NB4 (cell line): ENCODE data around the gene P2RX2.

Source experiments
- DNase-seq: peaks from one replicate; pipeline ENCODE4 v3.0.0; 2010; ENCODE audit warnings: low read depth
- H3K4me3 ChIP-seq: one replicate; pipeline ENCODE4 v1.5.1; 2011; ENCODE audit warnings: mild to moderate bottlenecking, low read depth, low read length, moderate library complexity
- CTCF ChIP-seq: IDR thresholded peaks from one replicate; pipeline ENCODE4 v1.5.1; 2012; ENCODE audit warnings: low read depth, low read length
- MAX ChIP-seq: IDR thresholded peaks from 2 replicates; pipeline ENCODE4 v1.6.1; 2011; ENCODE audit warnings: low read depth, low read length
- MYC ChIP-seq: IDR thresholded peaks from 2 replicates; pipeline ENCODE4 v1.6.1; 2011; ENCODE audit warnings: low read depth, low read length
- POLR2A ChIP-seq: IDR thresholded peaks from 2 replicates; pipeline ENCODE4 v1.6.1; 2011; ENCODE audit warnings: mild to moderate bottlenecking; ENCODE audit not compliant: insufficient read length; ENCODE audit errors: extremely low read depth

Gene P2RX2

GRCh38 chr12:132586929-132587328 lies 31.6 kb upstream of the P2RX2 start:
- H3K4me3 ChIP-seq = no peak overlapping the region
- TF ChIP-seq MAX (no peak), POLR2A (no peak), MYC (no peak), CTCF (no peak)
- DNase-seq = no peak

GRCh38 chr12:132587781-132588180 lies 30.8 kb upstream of the P2RX2 start:
- no peak for DNase-seq
- TF ChIP-seq MYC = no peak
- TF ChIP-seq POLR2A = no peak
- no peak for TF ChIP-seq MAX
- TF ChIP-seq CTCF = no peak
- H3K4me3 ChIP-seq = no peak overlapping the region

GRCh38 chr12:132588319-132588718 lies 30.3 kb upstream of the P2RX2 start:
- no peak overlapping the region for H3K4me3 ChIP-seq
- no peak for DNase-seq
- TF ChIP-seq MYC (no peak), MAX (no peak), CTCF (no peak), POLR2A (no peak)

- DNase-seq = no peak
- H3K4me3 ChIP-seq = no peak overlapping the region
- no peak for TF ChIP-seq POLR2A
- TF ChIP-seq CTCF = no peak
- TF ChIP-seq MAX = no peak
These were observed 29.5 kb upstream of the P2RX2 start for GRCh38 chr12:132588821-132589669.

- DNase-seq = no peak
- no peak overlapping the region for H3K4me3 ChIP-seq
- no peak for TF ChIP-seq MYC
- no peak for TF ChIP-seq CTCF
- no peak for TF ChIP-seq POLR2A
- no peak for TF ChIP-seq MAX
These were observed 27.3 kb upstream of the P2RX2 start for GRCh38 chr12:132591107-132591935.
